ENCODE results near the gene ACOXL. TPM values are rescaled to one million over a fixed set of nuclear protein-coding genes. Genes with fewer than 3 reads are reported as not detected.
A peak's percentile ranks its signal among the peaks of the same experiment; 100 is the strongest.

ACOXL gene
- total and polyA plus RNA-seq, 9 of the 15 experiments (the other 6 are each of a cell fraction or from before 2014, with no cell fraction given), result 0.31 to 0.56 TPM; not detected in 7

DNA sequence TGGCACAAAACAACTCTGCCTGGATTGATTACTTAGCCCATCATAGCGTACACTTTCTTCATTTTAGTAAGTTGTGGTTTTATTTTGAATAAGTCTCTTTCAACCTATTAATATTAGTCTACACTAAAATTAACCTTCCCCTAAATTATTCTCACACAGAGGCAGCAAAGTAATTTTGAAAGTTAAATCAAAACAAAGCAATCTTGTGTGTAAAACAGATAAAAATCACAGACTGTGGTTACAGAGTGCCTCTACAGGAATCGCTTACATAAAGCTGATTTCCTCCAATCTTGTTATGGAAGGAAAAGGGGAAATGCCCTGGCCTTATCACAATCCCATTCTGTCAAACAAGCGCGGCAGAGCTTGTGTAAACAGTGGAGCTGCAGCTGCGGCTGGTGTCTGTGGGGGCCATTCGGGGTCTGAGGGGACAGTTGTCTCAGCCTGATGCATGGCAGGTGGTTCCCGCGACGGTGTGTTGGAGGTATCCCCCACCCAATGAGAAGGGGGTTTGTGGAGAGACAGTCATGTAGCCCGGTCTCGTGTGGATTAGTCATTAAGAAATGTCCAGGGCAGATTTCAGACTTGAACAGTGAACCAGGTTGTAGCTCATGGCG is 430.5 kb downstream of the ACOXL start (continued):
- TF ChIP-seq HES1 (IDR thresholded peaks at IDR 0.05; ENCODE audit: low read depth) (peak; percentile 99), C11orf30 (IDR thresholded peaks at IDR 0.05; ENCODE audit: low read depth) (no peak), ZBTB2 (IDR thresholded peaks at IDR 0.05) (no peak), ZNF561 (CRISPR knock-in tag; conservative IDR thresholded peaks at IDR 0.05) (no peak), MAFK (IDR thresholded peaks at IDR 0.05; ENCODE audit: low read length) (peak; percentile 15; the same call in 1 of the 2 replicates), TCF3 (CRISPR knock-in tag; IDR thresholded peaks at IDR 0.05) (peak; percentile 72), ZNF589 (CRISPR knock-in tag; IDR thresholded peaks at IDR 0.05; ENCODE audit: low read depth) (peak; percentile 65; the same call in 1 of the 2 replicates), MYC (IDR thresholded peaks at IDR 0.05; ENCODE audit: low read depth, low read length) (no peak), MYC (CRISPR knock-in tag; IDR thresholded peaks at IDR 0.05; ENCODE audit: borderline replicate concordance, low read depth) (no peak), CBX1 (IDR thresholded peaks at IDR 0.05; ENCODE audit: low read depth) (no peak), ASH1L (IDR thresholded peaks at IDR 0.05; ENCODE audit: borderline replicate concordance, low read depth, partially characterized antibody) (no peak), TSHZ1 (CRISPR knock-in tag; IDR thresholded peaks at IDR 0.05) (no peak), DEAF1 (CRISPR knock-in tag; IDR thresholded peaks at IDR 0.05) (no peak), U2AF2 (optimal IDR thresholded peaks at IDR 0.05; ENCODE audit: low read depth, low read length) (no peak), SRSF9 (IDR thresholded peaks at IDR 0.05; ENCODE audit: borderline replicate concordance, low read depth, low read length) (no peak), HNRNPUL1 (IDR thresholded peaks at IDR 0.05; ENCODE audit: low read length) (no peak), SMC3 (conservative IDR thresholded peaks at IDR 0.05; ENCODE audit: insufficient read depth, low read depth, low read length) (no peak), SRF (CRISPR knock-in tag; IDR thresholded peaks at IDR 0.05) (no peak), NCOR1 (IDR thresholded peaks at IDR 0.05) (peak; percentile 66), BDP1 (IDR thresholded peaks at IDR 0.05; ENCODE audit: insufficient read depth, insufficient read length) (no peak)
- TF ChIP-seq, protein P1, sequence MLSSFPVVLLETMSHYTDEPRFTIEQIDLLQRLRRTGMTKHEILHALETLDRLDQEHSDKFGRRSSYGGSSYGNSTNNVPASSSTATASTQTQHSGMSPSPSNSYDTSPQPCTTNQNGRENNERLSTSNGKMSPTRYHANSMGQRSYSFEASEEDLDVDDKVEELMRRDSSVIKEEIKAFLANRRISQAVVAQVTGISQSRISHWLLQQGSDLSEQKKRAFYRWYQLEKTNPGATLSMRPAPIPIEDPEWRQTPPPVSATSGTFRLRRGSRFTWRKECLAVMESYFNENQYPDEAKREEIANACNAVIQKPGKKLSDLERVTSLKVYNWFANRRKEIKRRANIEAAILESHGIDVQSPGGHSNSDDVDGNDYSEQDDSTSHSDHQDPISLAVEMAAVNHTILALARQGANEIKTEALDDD (IDR thresholded peaks at IDR 0.05), result peak; percentile 19; the same call in 1 of the 2 replicates

All from K562 (cell line).